HepG2 (cell line): ENCODE results near the gene LMTK2. TPM values are rescaled to one million over a fixed set of nuclear protein-coding genes. Genes with fewer than 3 reads are reported as not detected.

Source experiments
- ATF3 ChIP-seq: sonication (generic); formaldehyde crosslinking; IDR thresholded peaks from 2 replicates; pipeline ENCODE4 v1.4.0; 2020; ENCODE audit warnings: missing genetic modification reagents
- CEBPZ ChIP-seq: IDR thresholded peaks from 2 replicates; pipeline ENCODE4 v1.6.1; 2012; ENCODE audit warnings: low read length, improper control_type of control experiment
- HNRNPK ChIP-seq: fragments of 200-400 bp; formaldehyde crosslinking; IDR thresholded peaks from 2 replicates; pipeline ENCODE4 v1.6.1; 2018; ENCODE audit warnings: low read length, low read depth, moderate library complexity, mild to moderate bottlenecking; ENCODE audit not compliant: poor library complexity, severe bottlenecking
- KAT8 ChIP-seq: IDR thresholded peaks from 2 replicates; pipeline ENCODE4 v1.6.1; 2016; ENCODE audit warnings: missing genetic modification reagents, missing compliant biosample characterization
- MAFK ChIP-seq, 2 experiments: IDR thresholded peaks in 1 of 2; conservative IDR thresholded peaks in 1 of 2; 2 replicates each; pipeline ENCODE4 v1.6.1; 2011; ENCODE audit warnings: improper control_type of control experiment in 2 of 2, low read length in 2 of 2
- MYPOP ChIP-seq: sonication (generic); formaldehyde crosslinking; IDR thresholded peaks from 2 replicates; pipeline ENCODE4 v1.8.1; 2023; ENCODE audit warnings: mild to moderate bottlenecking, moderate library complexity, missing genetic modification reagents
- PPARG ChIP-seq: conservative IDR thresholded peaks from 2 replicates; pipeline ENCODE4 v1.6.1; 2016; ENCODE audit warnings: missing biosample characterization, missing genetic modification reagents
- ZFP37 ChIP-seq: sonication (generic); formaldehyde crosslinking; IDR thresholded peaks from 2 replicates; pipeline ENCODE4 v1.4.0; 2020; ENCODE audit warnings: missing genetic modification reagents, borderline replicate concordance
- ZNF30 ChIP-seq: sonication (generic); formaldehyde crosslinking; IDR thresholded peaks from 2 replicates; pipeline ENCODE4 v1.5.0; 2020; ENCODE audit warnings: mild to moderate bottlenecking, missing genetic modification reagents
- ZNF343 ChIP-seq: sonication (generic); formaldehyde crosslinking; IDR thresholded peaks from 2 replicates; pipeline ENCODE4 v1.4.0; 2020; ENCODE audit warnings: mild to moderate bottlenecking, missing genetic modification reagents
- ZNF407 ChIP-seq: sonication (generic); formaldehyde crosslinking; IDR thresholded peaks from one replicate; pipeline ENCODE4 v1.5.1; 2020; ENCODE audit warnings: mild to moderate bottlenecking, missing genetic modification reagents; ENCODE audit errors: not compliant biosample characterization
- ZNF558 ChIP-seq: sonication (generic); formaldehyde crosslinking; IDR thresholded peaks from 2 replicates; pipeline ENCODE4 v1.9.0; 2022; ENCODE audit warnings: mild to moderate bottlenecking, missing genetic modification reagents, borderline replicate concordance
- polyA plus RNA-seq, 8 experiments: library from polyadenylated mRNA; depleted of rRNA in 3 of 8; stranded (reverse) in 7 of 8; unstranded in 1 of 8; fragments of >200 nt; fragmentation: Illumina TruSeq in 4 of 8; extraction: Trizol in 4 of 8; gene quantifications; 2 replicates each; pipeline versions ENCODE4 v1.2.1 to v1.2.3, GENCODE V29; 2011 to 2016; ENCODE audit warnings: low read depth in 4 of 8, missing spikeins in 1 of 8, mixed read lengths in 1 of 8; ENCODE audit not compliant: insufficient read depth in 1 of 8
- total RNA-seq, 5 experiments: library from RNA; depleted of rRNA; stranded (reverse); fragments of >200 nt; fragmentation: Illumina TruSeq; extraction: Trizol; gene quantifications; 2 replicates each; pipeline ENCODE4 v1.2.3, GENCODE V29; 2016; ENCODE audit warnings: low read depth in 1 of 5

Gene LMTK2
- total and polyA plus RNA-seq, 2 of the 13 experiments (the other 11 are each of a cell fraction or from before 2014, with no cell fraction given): 9.5 to 11.7 TPM

GRCh38 chr7:98106647-98107312, at the start of gene LMTK2 (continued):
- TF ChIP-seq ZNF407 (peak; percentile 69), CEBPZ (no peak), KAT8 (peak; percentile 93), MYPOP (peak; percentile 23; the same call in 1 of the 2 replicates), ZNF558 (CRISPR knock-in tag) (peak; percentile 58; the same call in 1 of the 2 replicates), ATF3 (CRISPR knock-in tag) (0 out of 2 replicates have a peak, but pooled peaks have one; percentile 21), HNRNPK (peak; percentile 19), MAFK (conservative IDR thresholded peaks at IDR 0.05 in 1 of 2, IDR thresholded peaks at IDR 0.05 in 1 of 2; ENCODE audit: low read length in 2 of 2) (no peak), ZNF343 (0 out of 2 replicates have a peak, but pooled peaks have one; percentile 32), PPARG (no peak), ZNF30 (CRISPR knock-in tag) (no peak), ZFP37 (CRISPR knock-in tag) (no peak)
